Measurements from ENCODE around the gene KDM8.

GRCh38 chr16:27241658-27242057 is 38.3 kb downstream of the KDM8 start:
- TF ChIP-seq GATA2 (IDR thresholded peaks at IDR 0.05; ENCODE audit: low read depth, low read length) (no peak), GATA3 (IDR thresholded peaks at IDR 0.05; ENCODE audit: low read depth, low read length) (no peak)

All from SH-SY5Y (cell line).